Keratinocyte (primary cell): ENCODE data around the gene CCNG2. TPM values are rescaled to one million over a fixed set of nuclear protein-coding genes. Genes with fewer than 3 reads are reported as not detected.

Experiments used
- DNase-seq: peaks from one replicate; pipeline ENCODE4 v3.0.0-alpha.2; 2011; ENCODE audit warnings: low read depth, missing footprints, low spot score
- FAIRE-seq: peaks from 2 replicates; lab custom pipeline; 2011; peaks lifted over from hg19 to GRCh38; lab: Jason Lieb, UNC
- H2AFZ ChIP-seq: 2 replicates; pipeline ENCODE4 v1.6.0; 2012; ENCODE audit warnings: low read length, control low read depth, inconsistent platforms; ENCODE audit not compliant: control insufficient read depth
- H3K27ac ChIP-seq: 2 replicates; pipeline ENCODE4 v1.5.1; 2011; ENCODE audit warnings: low read length; ENCODE audit not compliant: control insufficient read depth, insufficient read depth
- H3K27me3 ChIP-seq: 3 replicates; pipeline ENCODE4 v1.6.0; 2011; ENCODE audit warnings: low read length; ENCODE audit not compliant: control insufficient read depth, insufficient read depth; ENCODE audit errors: extremely low read depth
- H3K36me3 ChIP-seq, 2 experiments: 2 replicates in 1 of 2; 3 replicates in 1 of 2; pipeline ENCODE4 v1.5.1; 2011; ENCODE audit warnings: low read length in 2 of 2, mild to moderate bottlenecking in 1 of 2; ENCODE audit not compliant: control insufficient read depth in 2 of 2, insufficient read depth in 2 of 2; ENCODE audit errors: extremely low read depth in 1 of 2
- H3K4me1 ChIP-seq: 3 replicates; pipeline ENCODE4 v1.5.1; 2011; ENCODE audit warnings: low read length; ENCODE audit not compliant: control insufficient read depth, insufficient read depth; ENCODE audit errors: extremely low read depth
- H3K4me2 ChIP-seq: 3 replicates; pipeline ENCODE4 v1.6.0; 2011; ENCODE audit warnings: low read depth, low read length; ENCODE audit not compliant: control insufficient read depth, insufficient read depth; ENCODE audit errors: extremely low read depth
- H3K4me3 ChIP-seq, 3 experiments: fragments of 200-600 bp in 1 of 3; sonication (generic) in 1 of 3; 2 replicates in 2 of 3; 3 replicates in 1 of 3; pipeline ENCODE4 v1.5.1; 2011 to 2016; ENCODE audit warnings: low read length in 3 of 3, mild to moderate bottlenecking in 3 of 3, control low read depth in 2 of 3, inconsistent platforms in 1 of 3, low read depth in 1 of 3, mixed read lengths in 1 of 3, mixed run types in 1 of 3, moderate library complexity in 1 of 3; ENCODE audit not compliant: control insufficient read depth in 2 of 3, insufficient read depth in 2 of 3; ENCODE audit errors: extremely low read depth in 1 of 3
- H3K79me2 ChIP-seq: 2 replicates; pipeline ENCODE4 v1.6.0; 2012; ENCODE audit warnings: low read length; ENCODE audit not compliant: control insufficient read depth, insufficient read depth
- H3K9ac ChIP-seq: 3 replicates; pipeline ENCODE4 v1.6.0; 2011; ENCODE audit warnings: low read length; ENCODE audit not compliant: control insufficient read depth, insufficient read depth; ENCODE audit errors: extremely low read depth
- H3K9me1 ChIP-seq: 3 replicates; pipeline ENCODE4 v1.6.0; 2011; ENCODE audit warnings: low read length; ENCODE audit not compliant: control insufficient read depth, insufficient read depth; ENCODE audit errors: extremely low read depth
- H3K9me3 ChIP-seq: 2 replicates; pipeline ENCODE4 v1.5.1; 2012; ENCODE audit warnings: low read depth, low read length; ENCODE audit not compliant: control insufficient read depth
- H4K20me1 ChIP-seq: 3 replicates; pipeline ENCODE4 v1.6.0; 2011; ENCODE audit warnings: low read length; ENCODE audit not compliant: control insufficient read depth, insufficient read depth; ENCODE audit errors: extremely low read depth
- CTCF ChIP-seq, 3 experiments: IDR thresholded peaks in 1 of 3; conservative IDR thresholded peaks in 1 of 3; optimal IDR thresholded peaks in 1 of 3; 2 replicates in 2 of 3; 3 replicates in 1 of 3; pipeline versions ENCODE3 to v1.5.1; 2011; ENCODE audit warnings: low read length in 3 of 3, mild to moderate bottlenecking in 3 of 3, moderate library complexity in 2 of 3, control low read depth in 1 of 3, inconsistent platforms in 1 of 3; ENCODE audit not compliant: insufficient read depth in 2 of 3; ENCODE audit errors: extremely low read depth in 1 of 3
- EZH2 ChIP-seq: IDR thresholded peaks from one replicate; pipeline ENCODE4 v1.6.1; 2012; ENCODE audit warnings: inconsistent platforms, mild to moderate bottlenecking, low read length, moderate library complexity
- dilution Hi-C: fragments of 300-500 bp; cut with MboI; formaldehyde crosslinking; loops from one replicate; pipeline ENCODE4 v1.7.0; 2020; ENCODE audit warnings: low sequenced_read_pairs; ENCODE audit not compliant: extremely low pct_ligation_motif_present
- polyA plus RNA-seq, 5 experiments: library from polyadenylated mRNA; depleted of rRNA in 3 of 5; stranded (reverse) in 3 of 5; stranded (forward) in 1 of 5; unstranded in 1 of 5; fragments of >200 nt; gene quantifications; 1 replicate in 1 of 5; 2 replicates in 3 of 5; 3 replicates in 1 of 5; pipeline versions ENCODE4 v1.2.1 to v1.2.3, GENCODE V29; 2011 to 2012; ENCODE audit warnings: missing spikeins in 2 of 5, low read depth in 1 of 5, low replicate concordance in 1 of 5

CCNG2 gene
- polyA plus RNA-seq, 1 donor (not counting 4 experiments of a cell fraction or from before 2014, with no cell fraction given), result 96.9 TPM

GRCh38 chr4:77204621-77205020, 47.6 kb downstream of the CCNG2 start:
- no peak overlapping the region for H3K4me2 ChIP-seq
- no peaks in the 10 kb centered on the region for H3K9me3 ChIP-seq
- H2AFZ ChIP-seq, result no peak overlapping the region
- no peaks in the 10 kb centered on the region for H4K20me1 ChIP-seq
- H3K4me3 ChIP-seq, result no peak overlapping the region
- H3K36me3 ChIP-seq, result no peaks in the 10 kb centered on the region
- no peaks in the 10 kb centered on the region for H3K27me3 ChIP-seq
- no peak for FAIRE-seq
- no peak for TF ChIP-seq EZH2
- TF ChIP-seq CTCF (optimal IDR thresholded peaks at IDR 0.05 in 1 of 3, IDR thresholded peaks at IDR 0.05 in 1 of 3, conservative IDR thresholded peaks at IDR 0.05 in 1 of 3; ENCODE audit: extremely low read depth in 1 of 3, insufficient read depth in 2 of 3, low read length in 3 of 3), result no peak
- H3K9ac ChIP-seq, result no peak overlapping the region
- H3K79me2 ChIP-seq, result no peaks in the 10 kb centered on the region
- dilution Hi-C loops, result no loop called here
- no peak overlapping the region for H3K27ac ChIP-seq
- H3K9me1 ChIP-seq, result no peaks in the 10 kb centered on the region
- no peak for DNase-seq
- H3K4me1 ChIP-seq, result peaks cover 36% of the 10 kb centered on the region

GRCh38 chr4:77209012-77209411, 52.0 kb downstream of the CCNG2 start:
- no peak for DNase-seq
- Histone ChIP-seq H3K9ac (no peak overlapping the region), H4K20me1 (no peaks in the 10 kb centered on the region), H3K9me1 (no peaks in the 10 kb centered on the region), H3K4me2 (no peak overlapping the region), H3K27me3 (no peaks in the 10 kb centered on the region), H3K4me1 (no peaks in the 10 kb centered on the region), H3K36me3 (no peaks in the 10 kb centered on the region), H3K4me3 (no peak overlapping the region), H3K9me3 (no peaks in the 10 kb centered on the region), H3K79me2 (no peaks in the 10 kb centered on the region), H3K27ac (no peak overlapping the region), H2AFZ (no peak overlapping the region)
- dilution Hi-C loops, result no loop called here
- TF ChIP-seq CTCF (optimal IDR thresholded peaks at IDR 0.05 in 1 of 3, IDR thresholded peaks at IDR 0.05 in 1 of 3, conservative IDR thresholded peaks at IDR 0.05 in 1 of 3; ENCODE audit: extremely low read depth in 1 of 3, insufficient read depth in 2 of 3, low read length in 3 of 3) (no peak), EZH2 (no peak)
- peak; percentile 26 for FAIRE-seq
